SK-N-MC (cell line): ENCODE measurements around the gene ASCC3.
A peak's percentile ranks its signal among the peaks of the same experiment; 100 is the strongest.

Experiments used
- DNase-seq: peaks from one replicate; pipeline ENCODE4 v3.0.0-alpha.2; 2011; ENCODE audit warnings: low read depth, low spot score
- H3K27ac ChIP-seq: fragments of 200-600 bp; sonication (generic); 2 replicates; pipeline ENCODE4 v1.5.1; 2016; ENCODE audit warnings: mixed run types
- H3K36me3 ChIP-seq: fragments of 200-600 bp; sonication (generic); 2 replicates; pipeline ENCODE4 v1.6.1; 2017; ENCODE audit warnings: antibody characterized with exemption, low read length, mixed read lengths; ENCODE audit not compliant: insufficient read depth
- H3K4me3 ChIP-seq: fragments of 200-600 bp; sonication (generic); 2 replicates; pipeline ENCODE4 v1.5.1; 2016
- H3K9ac ChIP-seq: fragments of 200-600 bp; sonication (generic); 2 replicates; pipeline ENCODE4 v1.8.0; 2017; ENCODE audit warnings: mixed run types, mixed read lengths; ENCODE audit not compliant: insufficient read length
- H3K9me3 ChIP-seq: fragments of 200-600 bp; sonication (generic); 2 replicates; pipeline ENCODE4 v1.6.1; 2017; ENCODE audit warnings: low read depth, mild to moderate bottlenecking, antibody characterized with exemption, low read length, moderate library complexity, mixed read lengths
- EZH2 ChIP-seq: fragments of 200-600 bp; sonication (generic); IDR thresholded peaks from one replicate; pipeline ENCODE4 v1.6.1; 2017; ENCODE audit warnings: antibody characterized with exemption
- FOXP2 ChIP-seq: optimal IDR thresholded peaks from 2 replicates; pipeline ENCODE3; 2011; ENCODE audit warnings: mild to moderate bottlenecking, moderate library complexity; ENCODE audit not compliant: insufficient read depth; ENCODE audit errors: extremely low read length, control extremely low read depth
- POLR2AphosphoS5 ChIP-seq: IDR thresholded peaks from 2 replicates; pipeline ENCODE4 v1.6.1; 2012; ENCODE audit warnings: mild to moderate bottlenecking, low read depth, low read length, borderline replicate concordance

The ASCC3 gene

GRCh38 chr6:100462706-100463629, 418.2 kb downstream of the ASCC3 start:
- no peaks in the 10 kb centered on the region for H3K36me3 ChIP-seq
- DNase-seq: no peak
- H3K4me3 ChIP-seq: peak overlapping the region; percentile 74; the same call in 1 of the 2 replicates
- H3K9ac ChIP-seq: no peak overlapping the region
- no peak overlapping the region for H3K27ac ChIP-seq
- H3K9me3 ChIP-seq: no peaks in the 10 kb centered on the region
- TF ChIP-seq POLR2AphosphoS5 (no peak), FOXP2 (no peak), EZH2 (no peak)

- Histone ChIP-seq H3K36me3 (no peaks in the 10 kb centered on the region), H3K9me3 (no peaks in the 10 kb centered on the region), H3K9ac (peak overlapping the region; percentile 61), H3K27ac (no peak overlapping the region), H3K4me3 (peak overlapping the region; percentile 74)
- TF ChIP-seq EZH2: no peak
- no peak for TF ChIP-seq POLR2AphosphoS5
- TF ChIP-seq FOXP2: no peak
- no peak for DNase-seq
Observed at GRCh38 chr6:100461917-100462705, 419.0 kb downstream of the ASCC3 start.

GRCh38 chr6:100461278-100461916, 419.7 kb downstream of the ASCC3 start:
- no peak overlapping the region for H3K27ac ChIP-seq

GRCh38 chr6:100460650-100461204, 420.4 kb downstream of the ASCC3 start:
- Histone ChIP-seq H3K9me3 (no peaks in the 10 kb centered on the region), H3K9ac (peak overlapping the region; percentile 61), H3K4me3 (peak overlapping the region; percentile 74), H3K36me3 (no peaks in the 10 kb centered on the region), H3K27ac (no peak overlapping the region)
- TF ChIP-seq EZH2 (no peak), POLR2AphosphoS5 (no peak), FOXP2 (no peak)
- no peak for DNase-seq

More at GRCh38 chr6:100461278-100461916, 419.7 kb downstream of the ASCC3 start:
- H3K9me3 ChIP-seq: no peaks in the 10 kb centered on the region
- H3K36me3 ChIP-seq: no peaks in the 10 kb centered on the region
- no peak for DNase-seq
- TF ChIP-seq POLR2AphosphoS5: no peak
- TF ChIP-seq FOXP2: no peak
- TF ChIP-seq EZH2: no peak
- peak overlapping the region; percentile 61 for H3K9ac ChIP-seq
- peak overlapping the region; percentile 74 for H3K4me3 ChIP-seq

GRCh38 chr6:100459592-100460184, 421.4 kb downstream of the ASCC3 start:
- Histone ChIP-seq H3K9ac (no peak overlapping the region), H3K9me3 (no peaks in the 10 kb centered on the region), H3K27ac (peak overlapping the region; percentile 33), H3K4me3 (no peak overlapping the region), H3K36me3 (no peaks in the 10 kb centered on the region)
- TF ChIP-seq EZH2 (no peak), POLR2AphosphoS5 (no peak), FOXP2 (no peak)
- no peak for DNase-seq

- Histone ChIP-seq H3K36me3 (no peaks in the 10 kb centered on the region), H3K9me3 (no peaks in the 10 kb centered on the region), H3K27ac (peak overlapping the region; percentile 33), H3K4me3 (no peak overlapping the region), H3K9ac (no peak overlapping the region)
- TF ChIP-seq FOXP2 (no peak), EZH2 (no peak), POLR2AphosphoS5 (no peak)
- DNase-seq: no peak
Observed at GRCh38 chr6:100458841-100459591, 422.1 kb downstream of the ASCC3 start.
